K562 (cell line): ENCODE measurements around the gene TMEM139. TPM values are rescaled to one million over a fixed set of nuclear protein-coding genes. Genes with fewer than 3 reads are reported as not detected.

ENCODE experiments used
- ATF4 ChIP-seq: fragments of 450-650 bp; formaldehyde crosslinking; IDR thresholded peaks from 2 replicates; pipeline ENCODE4 v1.4.0; 2022; ENCODE audit warnings: mild to moderate bottlenecking, moderate library complexity
- CBX1 ChIP-seq: sonication (generic); IDR thresholded peaks from 2 replicates; pipeline ENCODE4 v1.6.1; 2016; ENCODE audit warnings: antibody characterized with exemption, low read depth, mild to moderate bottlenecking
- CBX2 ChIP-seq: fragments of 200-600 bp; sonication (generic); IDR thresholded peaks from one replicate; pipeline ENCODE4 v1.6.1; 2012; ENCODE audit warnings: mild to moderate bottlenecking, low read length, inconsistent platforms; ENCODE audit not compliant: insufficient read depth, poor library complexity, severe bottlenecking
- HOMEZ ChIP-seq: fragments of 250-450 bp; sonication (Bioruptor Pico); IDR thresholded peaks from 2 replicates; pipeline ENCODE4 v1.4.0; 2020; ENCODE audit warnings: mild to moderate bottlenecking, moderate library complexity
- NONO ChIP-seq, 2 experiments: fragments of 200-400 bp in 1 of 2; fragments of 450-650 bp in 1 of 2; formaldehyde crosslinking in 1 of 2; IDR thresholded peaks; 2 replicates each; pipeline ENCODE4 v1.6.1; 2017; ENCODE audit warnings: low read depth in 2 of 2, mild to moderate bottlenecking in 2 of 2, moderate library complexity in 2 of 2, low read length in 1 of 2
- PTRF ChIP-seq: fragments of 450-650 bp; IDR thresholded peaks from 2 replicates; pipeline ENCODE4 v1.6.1; 2016; ENCODE audit warnings: mild to moderate bottlenecking, missing genetic modification characterization, missing compliant biosample characterization
- PURB ChIP-seq: sonication (generic); formaldehyde crosslinking; IDR thresholded peaks from 2 replicates; pipeline ENCODE4 v1.9.0; 2021; ENCODE audit warnings: low read depth, mild to moderate bottlenecking, missing genetic modification reagents
- REST ChIP-seq, 2 experiments: fragments of 450-650 bp; formaldehyde crosslinking in 1 of 2; IDR thresholded peaks; 2 replicates each; pipeline versions ENCODE4 v1.4.0 to v1.6.1; 2014 to 2020; ENCODE audit warnings: mild to moderate bottlenecking in 2 of 2, borderline replicate concordance in 1 of 2, low read depth in 1 of 2
- RUNX1 ChIP-seq: sonication (generic); IDR thresholded peaks from 2 replicates; pipeline ENCODE4 v1.6.1; 2016; ENCODE audit warnings: antibody characterized with exemption, low read depth
- TEAD2 ChIP-seq: fragments of 450-650 bp; IDR thresholded peaks from 2 replicates; pipeline ENCODE4 v1.6.1; 2016; ENCODE audit warnings: missing genetic modification characterization, control low read depth, missing compliant biosample characterization
- TSC22D4 ChIP-seq: fragments of 450-650 bp; IDR thresholded peaks from 2 replicates; pipeline ENCODE4 v1.6.1; 2016; ENCODE audit warnings: missing genetic modification characterization, missing biosample characterization, control low read depth
- YY1 ChIP-seq, 3 experiments: IDR thresholded peaks; 2 replicates each; pipeline ENCODE4 v1.6.1; 2011; ENCODE audit warnings: low read length in 2 of 3, mild to moderate bottlenecking in 2 of 3, moderate library complexity in 2 of 3, borderline replicate concordance in 1 of 3, control low read depth in 1 of 3, low read depth in 1 of 3; ENCODE audit not compliant: insufficient read depth in 3 of 3, insufficient replicate concordance in 2 of 3, control insufficient read depth in 1 of 3, insufficient read length in 1 of 3; ENCODE audit errors: extremely low read depth in 1 of 3
- ZNF143 ChIP-seq: sonication (generic); formaldehyde crosslinking; IDR thresholded peaks from 2 replicates; pipeline ENCODE4 v1.9.0; 2022; ENCODE audit warnings: mild to moderate bottlenecking, missing genetic modification reagents
- ZNF311 ChIP-seq: fragments of 250-450 bp; sonication (Bioruptor Pico); IDR thresholded peaks from 2 replicates; pipeline ENCODE4 v1.4.0; 2020; ENCODE audit warnings: mild to moderate bottlenecking, moderate library complexity
- ZNF444 ChIP-seq: fragments of 250-450 bp; sonication (Bioruptor Pico); IDR thresholded peaks from 2 replicates; pipeline ENCODE4 v1.4.0; 2020; ENCODE audit warnings: mild to moderate bottlenecking, moderate library complexity
- polyA plus RNA-seq, 8 experiments: library from polyadenylated mRNA; depleted of rRNA in 4 of 8; stranded (reverse) in 5 of 8; unstranded in 3 of 8; fragments of >200 nt; fragmentation: Nextera tagmentation in 2 of 8; fragmentation: Illumina TruSeq in 1 of 8; extraction: Ambion mirVana in 2 of 8; extraction: Trizol in 1 of 8; gene quantifications; 2 replicates each; pipeline versions ENCODE4 v1.2.1 to v1.2.3, GENCODE V29; 2011 to 2014; ENCODE audit warnings: inconsistent platforms in 1 of 8, missing spikeins in 1 of 8
- total RNA-seq, 7 experiments: library from RNA; depleted of rRNA in 6 of 7; stranded (reverse); fragments of >200 nt in 6 of 7; fragmentation: Illumina TruSeq in 2 of 7; extraction: Trizol in 2 of 7; gene quantifications; 2 replicates each; pipeline versions ENCODE4 v1.2.1 to v1.2.3, GENCODE V29; 2011 to 2021; ENCODE audit warnings: low replicate concordance in 1 of 7

TMEM139 gene
- total and polyA plus RNA-seq, 9 of the 15 experiments (the other 6 are each of a cell fraction or from before 2014, with no cell fraction given) = 0.27 to 1.8 (median 0.79) TPM

- no peak for TF ChIP-seq YY1 (IDR thresholded peaks at IDR 0.05; ENCODE audit: borderline replicate concordance in 1 of 3, control insufficient read depth in 1 of 3, extremely low read depth in 1 of 3, insufficient read depth in 3 of 3, insufficient read length in 1 of 3, insufficient replicate concordance in 2 of 3, low read depth in 1 of 3, low read length in 2 of 3)
- peak; percentile 67; the same call in 1 of the 2 replicates for TF ChIP-seq PTRF
- TF ChIP-seq PURB (CRISPR knock-in tag) = no peak
- no peak for TF ChIP-seq REST (IDR thresholded peaks at IDR 0.05; ENCODE audit: borderline replicate concordance)
- 0 out of 2 replicates have a peak, but pooled peaks have one; percentile 37 for TF ChIP-seq REST (CRISPR knock-in tag; IDR thresholded peaks at IDR 0.05; ENCODE audit: low read depth)
- no peak for TF ChIP-seq NONO (IDR thresholded peaks at IDR 0.05; ENCODE audit: low read depth in 2 of 2, low read length in 1 of 2)
- peak; percentile 9; the same call in 1 of the 2 replicates for TF ChIP-seq TEAD2 (tag)
- TF ChIP-seq CBX1 = no peak
- TF ChIP-seq CBX2 = no peak
- no peak for TF ChIP-seq ZNF444
- 0 out of 2 replicates have a peak, but pooled peaks have one; percentile 42 for TF ChIP-seq ATF4 (CRISPR knock-in tag)
- no peak for TF ChIP-seq HOMEZ
- no peak for TF ChIP-seq RUNX1
- TF ChIP-seq ZNF143 = no peak
- TF ChIP-seq ZNF311 (CRISPR knock-in tag) = 0 out of 2 replicates have a peak, but pooled peaks have one; percentile 52
- TF ChIP-seq TSC22D4 (tag) = no peak
Measured at GRCh38 chr7:143287339-143287934, 2.7 kb downstream of the TMEM139 start (continued).
